Fibroblast of the conjunctiva (primary cell): Measurements from ENCODE around the gene CAP2.

ENCODE experiments used
- DNase-seq: peaks from one replicate; pipeline ENCODE4 v3.0.0-alpha.2; 2010; ENCODE audit warnings: low read depth

Gene CAP2, protein sequence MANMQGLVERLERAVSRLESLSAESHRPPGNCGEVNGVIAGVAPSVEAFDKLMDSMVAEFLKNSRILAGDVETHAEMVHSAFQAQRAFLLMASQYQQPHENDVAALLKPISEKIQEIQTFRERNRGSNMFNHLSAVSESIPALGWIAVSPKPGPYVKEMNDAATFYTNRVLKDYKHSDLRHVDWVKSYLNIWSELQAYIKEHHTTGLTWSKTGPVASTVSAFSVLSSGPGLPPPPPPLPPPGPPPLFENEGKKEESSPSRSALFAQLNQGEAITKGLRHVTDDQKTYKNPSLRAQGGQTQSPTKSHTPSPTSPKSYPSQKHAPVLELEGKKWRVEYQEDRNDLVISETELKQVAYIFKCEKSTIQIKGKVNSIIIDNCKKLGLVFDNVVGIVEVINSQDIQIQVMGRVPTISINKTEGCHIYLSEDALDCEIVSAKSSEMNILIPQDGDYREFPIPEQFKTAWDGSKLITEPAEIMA

GRCh38 chr6:17392978-17393891 is at the start of gene CAP2:
Gene CAP2 (plus strand): TSS chr6:17393595. CDS start chr6:17421556, 27,961 bp downstream.
- no peak for DNase-seq

DNA sequence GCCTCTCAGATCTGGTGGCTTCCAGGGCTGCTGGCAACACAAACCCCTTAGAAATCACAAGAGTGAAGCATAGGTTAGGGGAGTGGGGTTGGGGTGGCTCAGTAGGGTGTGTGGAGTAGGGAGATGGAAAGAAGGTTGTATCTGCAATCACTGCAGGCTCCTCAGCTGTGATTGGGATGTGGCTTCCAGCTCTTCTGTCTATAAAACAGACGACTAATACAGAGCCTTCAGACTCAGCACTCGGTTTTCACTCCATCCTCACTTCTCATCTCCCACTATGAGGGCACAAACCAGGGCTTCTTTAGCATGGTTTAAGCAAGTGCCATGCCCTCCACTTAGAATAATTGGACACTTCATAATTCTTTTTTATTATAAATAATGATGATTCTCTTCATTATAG is 46.4 kb upstream of the CAP2 start:
- no peak for DNase-seq

DNA sequence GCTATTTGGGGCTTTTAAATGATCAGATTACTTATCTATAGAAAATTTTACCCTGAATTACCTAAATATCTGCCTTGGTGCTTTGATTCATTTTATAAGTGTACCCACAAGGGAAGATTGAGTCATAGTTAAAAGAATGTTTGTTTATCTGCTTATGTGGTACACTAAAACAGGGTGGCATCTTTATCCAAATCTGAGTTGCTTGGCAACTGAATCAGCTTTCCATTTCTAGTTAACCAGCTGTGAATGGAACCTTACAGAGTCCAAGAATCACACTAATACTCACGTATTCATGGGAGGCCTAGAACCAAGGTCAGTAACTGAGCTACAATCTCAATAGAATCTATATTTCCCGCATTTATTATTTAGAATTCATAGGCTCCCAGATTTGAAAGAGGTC is 44.0 kb upstream of the CAP2 start:
- no peak for DNase-seq

DNA sequence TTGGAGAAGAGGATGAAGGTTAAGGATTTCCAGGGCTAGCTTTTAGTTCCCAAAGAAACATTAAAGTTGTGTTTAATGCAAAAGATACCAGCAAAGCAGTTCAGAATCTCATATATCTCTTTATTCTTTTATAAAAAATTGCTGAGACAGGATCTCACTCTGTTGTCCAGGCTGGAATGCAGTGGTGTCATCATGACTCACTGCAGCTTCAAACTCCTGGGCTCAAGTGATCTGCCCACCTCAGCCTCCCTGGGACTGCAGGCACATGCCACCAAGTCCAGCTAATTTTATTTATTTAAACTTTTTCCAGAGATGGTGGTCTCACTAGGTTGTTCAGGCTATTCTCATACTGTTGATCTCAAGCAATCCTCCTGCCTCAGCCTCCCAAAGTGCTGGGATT is 41.1 kb upstream of the CAP2 start:
- no peak for DNase-seq

DNA sequence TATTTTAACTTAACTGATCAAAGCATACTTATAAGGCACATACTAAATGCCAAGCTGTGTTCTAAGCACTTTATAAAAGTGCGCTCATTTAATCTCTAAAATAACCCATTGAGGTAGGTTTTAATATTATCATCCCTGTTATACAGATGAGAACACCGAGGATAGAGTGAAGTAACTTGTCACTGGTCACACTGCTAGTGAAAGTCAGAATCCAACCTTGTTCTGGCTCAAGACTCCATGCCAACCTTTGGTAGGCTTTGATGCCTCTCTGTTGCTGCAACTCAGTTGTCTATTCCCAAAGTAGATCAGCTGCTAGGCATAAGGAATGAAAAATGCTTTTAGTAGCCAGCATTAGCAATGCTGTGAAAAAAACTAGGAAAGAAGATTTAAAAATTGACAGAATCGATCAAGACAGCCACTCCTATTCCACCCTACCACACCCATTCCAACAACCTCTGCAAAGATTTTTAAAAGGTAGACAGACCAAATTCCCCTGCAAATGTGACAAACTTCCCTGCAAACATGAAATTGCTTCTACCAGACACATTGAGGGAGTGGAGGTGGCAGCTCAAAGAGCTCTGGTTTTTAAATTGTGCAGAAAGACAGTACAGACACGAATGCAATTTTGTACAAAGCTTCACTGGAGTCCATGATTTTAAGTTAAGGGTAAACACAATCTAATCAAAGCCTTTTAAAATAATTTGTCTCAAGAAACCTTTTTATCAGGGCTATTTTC is 39.8 kb upstream of the CAP2 start:
- DNase-seq: no peak

DNA sequence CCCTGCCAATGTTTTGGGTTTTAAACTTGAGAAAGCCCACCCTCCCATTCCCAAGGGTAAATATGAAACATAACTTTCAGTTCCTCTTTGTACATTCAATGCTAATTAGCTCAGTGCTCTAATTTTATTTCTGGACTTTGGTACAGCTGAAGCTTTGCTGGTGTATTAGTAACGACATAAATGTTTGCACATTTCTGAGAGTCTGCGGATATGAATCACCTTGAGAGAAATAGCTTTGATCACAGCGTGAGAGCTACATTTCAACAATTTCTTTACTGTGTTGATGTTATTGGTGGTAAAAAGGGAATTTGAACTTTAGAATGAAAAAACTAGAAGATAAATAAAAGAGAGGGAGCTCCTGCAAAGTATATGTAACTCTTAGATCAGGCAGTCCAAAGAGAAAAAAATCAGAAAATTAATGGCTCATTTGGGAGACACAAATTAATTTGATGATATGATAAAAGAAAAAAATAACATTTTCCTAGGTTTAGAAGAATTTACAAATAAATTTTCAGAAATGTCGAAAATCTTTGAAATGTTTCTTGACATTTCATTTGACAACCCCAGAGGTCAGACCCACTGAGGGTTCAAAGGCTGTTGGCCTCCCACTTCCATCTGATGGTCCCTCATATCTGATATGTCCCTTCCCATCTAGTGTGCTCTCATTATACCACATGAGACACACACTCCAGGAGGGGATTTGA is 38.5 kb upstream of the CAP2 start:
- no peak for DNase-seq

GRCh38 chr6:17355404-17355774 is 38.0 kb upstream of the CAP2 start:
- DNase-seq: no peak

DNA sequence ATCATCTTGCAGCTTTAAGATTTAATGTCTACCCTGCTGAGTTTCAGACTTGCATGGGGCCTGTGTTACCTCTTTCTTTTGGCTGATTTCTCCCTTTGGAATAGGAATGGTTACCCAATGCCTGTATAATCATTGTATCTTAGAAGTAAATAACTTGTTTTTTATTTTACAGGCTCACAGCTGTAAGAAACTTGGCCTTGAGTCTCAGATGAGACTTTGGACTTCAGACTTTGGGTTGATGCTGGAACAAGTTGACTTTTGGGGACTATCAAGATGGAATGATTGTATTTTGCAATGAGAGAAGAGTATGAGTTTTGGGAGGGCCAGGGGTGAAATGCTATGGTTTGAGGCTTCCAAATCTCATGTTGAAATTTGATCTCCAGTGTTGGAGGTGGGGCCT is 34.9 kb upstream of the CAP2 start:
- no peak for DNase-seq

DNA sequence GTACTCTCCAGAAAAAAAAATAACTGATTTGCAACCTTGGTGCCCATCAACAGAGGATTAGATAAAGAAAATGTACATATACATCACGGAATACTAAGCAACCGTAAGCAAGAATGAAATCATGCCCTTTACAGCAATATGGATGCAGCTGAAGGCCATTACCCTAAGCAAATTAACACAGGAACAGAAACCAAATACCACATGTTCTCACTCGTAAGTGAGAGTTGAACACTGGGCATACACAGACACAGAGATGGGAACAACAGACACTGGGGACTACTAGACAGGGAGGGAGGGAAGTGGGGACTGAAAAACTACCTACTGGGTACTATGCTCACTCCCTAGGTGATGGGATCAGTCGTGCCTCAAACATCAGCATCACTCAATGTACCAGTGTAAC is 32.8 kb upstream of the CAP2 start:
- no peak for DNase-seq

DNA sequence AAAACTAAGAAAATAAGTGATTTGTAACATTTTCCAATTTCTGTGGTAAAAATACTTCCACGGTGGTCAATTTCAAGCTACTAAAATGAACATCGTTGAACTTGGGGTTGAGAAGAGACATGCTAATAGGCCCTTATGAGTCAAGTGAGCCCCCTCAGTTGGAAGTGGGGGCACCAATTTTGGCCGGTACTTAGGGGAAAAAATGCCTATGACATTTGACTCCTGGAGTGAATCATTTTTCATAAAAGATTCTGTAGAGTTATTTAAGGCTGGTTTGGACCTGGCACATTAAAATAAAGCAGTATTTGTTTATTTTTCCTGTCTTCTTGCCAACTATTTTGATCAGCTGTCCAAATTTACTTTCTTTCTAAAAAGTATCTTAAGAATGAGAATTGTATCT is 32.4 kb upstream of the CAP2 start:
- DNase-seq: no peak

DNA sequence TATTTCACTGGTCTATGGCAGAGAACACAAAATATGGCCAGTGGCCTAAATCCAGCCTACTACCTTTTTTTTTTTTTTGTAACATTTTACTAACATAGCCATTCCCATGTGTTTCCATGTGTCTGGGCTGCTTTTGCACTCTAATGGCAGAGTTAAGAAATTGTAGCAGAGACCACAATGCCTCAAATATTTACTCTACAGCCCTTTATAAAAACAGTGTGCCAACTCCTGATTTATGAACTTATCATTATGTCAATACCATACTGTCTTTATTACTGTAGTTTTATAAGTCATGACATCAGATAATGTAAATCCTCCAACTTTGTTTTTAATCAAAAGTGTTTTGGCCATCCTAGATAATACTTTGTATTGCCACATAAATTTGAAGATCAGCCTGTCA is 27.4 kb upstream of the CAP2 start:
- DNase-seq: no peak

- no peak for DNase-seq
Measured at GRCh38 chr6:17367868-17368267, 25.5 kb upstream of the CAP2 start.

- no peak for DNase-seq
Measured at GRCh38 chr6:17381424-17382147, 11.8 kb upstream of the CAP2 start.

- DNase-seq: no peak
Measured at GRCh38 chr6:17385660-17386059, 7.7 kb upstream of the CAP2 start.

- no peak for DNase-seq
Measured at GRCh38 chr6:17388365-17388764, 5.0 kb upstream of the CAP2 start.

GRCh38 chr6:17389274-17389847 is 4.0 kb upstream of the CAP2 start:
- DNase-seq: no peak

DNA sequence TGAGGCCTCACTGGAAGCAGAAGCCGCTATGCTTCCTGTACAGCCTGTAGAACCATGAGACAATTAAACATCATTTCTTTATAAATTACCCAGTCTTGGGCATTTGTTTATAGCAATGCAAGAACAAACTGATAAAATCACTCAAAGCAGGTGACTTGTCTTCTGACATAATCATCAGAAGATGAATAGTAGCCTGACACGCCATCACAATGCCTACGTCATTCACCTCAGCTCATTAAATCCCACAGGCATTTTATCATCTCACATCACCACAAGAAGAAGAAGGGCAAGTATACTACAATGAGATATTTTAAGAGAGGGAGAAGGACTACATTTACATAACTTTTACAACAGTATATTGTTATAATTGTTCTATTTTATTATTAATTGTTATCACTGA is 3.1 kb upstream of the CAP2 start:
- DNase-seq: no peak

- DNase-seq: no peak
Measured at GRCh38 chr6:17391976-17392375, 1.4 kb upstream of the CAP2 start.

GRCh38 chr6:17393892-17394631 is 667 bp downstream of the CAP2 start:
- no peak for DNase-seq

GRCh38 chr6:17395112-17395511 is 1.7 kb downstream of the CAP2 start:
- no peak for DNase-seq
